SHP77 treated with DMSO at 0.1 percent for 48 hours (cell line): Measurements from ENCODE around the gene STOM.

Experiments
- DNase-seq: peaks from one replicate; lab custom pipeline; 2025; lab: John Stamatoyannopoulos, UW

The STOM gene

GRCh38 chr9:121349009-121349408 lies 21.0 kb downstream of the STOM start:
- DNase-seq, result no peak

- no peak for DNase-seq
Measured at GRCh38 chr9:121348221-121348620, 21.8 kb downstream of the STOM start.

GRCh38 chr9:121345070-121345469 lies 25.0 kb downstream of the STOM start:
- DNase-seq, result no peak

- DNase-seq, result no peak
Measured at GRCh38 chr9:121344184-121344583, 25.9 kb downstream of the STOM start.

- DNase-seq, result no peak
Measured at GRCh38 chr9:121340676-121341392, 29.2 kb downstream of the STOM start.

GRCh38 chr9:121339437-121339836 lies 30.6 kb downstream of the STOM start:
- no peak for DNase-seq

- DNase-seq, result no peak
Measured at GRCh38 chr9:121336665-121337064, 33.4 kb downstream of the STOM start.

GRCh38 chr9:121333950-121334773 lies 35.9 kb downstream of the STOM start:
- no peak for DNase-seq

GRCh38 chr9:121331992-121332685 lies 37.9 kb downstream of the STOM start:
- DNase-seq, result no peak

- DNase-seq, result no peak
Measured at GRCh38 chr9:121331549-121331948, 38.5 kb downstream of the STOM start.

- no peak for DNase-seq
Measured at GRCh38 chr9:121328876-121329681, 41.0 kb downstream of the STOM start.

- no peak for DNase-seq
Measured at GRCh38 chr9:121328476-121328875, 41.6 kb downstream of the STOM start.

- no peak for DNase-seq
Measured at GRCh38 chr9:121326901-121327613, 43.0 kb downstream of the STOM start.

GRCh38 chr9:121326130-121326838 lies 43.8 kb downstream of the STOM start:
- DNase-seq, result no peak

- DNase-seq, result no peak
Measured at GRCh38 chr9:121325387-121325786, 44.7 kb downstream of the STOM start.

- DNase-seq, result no peak
Measured at GRCh38 chr9:121324755-121325154, 45.3 kb downstream of the STOM start.

- DNase-seq, result no peak
Measured at GRCh38 chr9:121324316-121324715, 45.7 kb downstream of the STOM start.

- no peak for DNase-seq
Measured at GRCh38 chr9:121323449-121324151, 46.5 kb downstream of the STOM start.

GRCh38 chr9:121322737-121323448 lies 47.2 kb downstream of the STOM start:
- DNase-seq, result no peak
